H9 (cell line): Measurements from ENCODE around the gene CFAP57. TPM values are rescaled to one million over a fixed set of nuclear protein-coding genes. Genes with fewer than 3 reads are reported as not detected.

Source experiments
- DNase-seq: peaks from one replicate; pipeline ENCODE4 v3.0.0-alpha.2; 2017
- H2AFZ ChIP-seq: one replicate; pipeline ENCODE4 v1.6.1; 2013; ENCODE audit warnings: mild to moderate bottlenecking, low read length, control low read depth, moderate library complexity
- H2AK5ac ChIP-seq: 2 replicates; pipeline ENCODE4 v1.6.1; 2013; ENCODE audit warnings: low read length, control low read depth, mixed read lengths; ENCODE audit not compliant: insufficient read length
- H2BK120ac ChIP-seq: one replicate; pipeline ENCODE4 v1.6.1; 2013; ENCODE audit warnings: low read depth, mild to moderate bottlenecking, low read length, control low read depth, inconsistent platforms; ENCODE audit not compliant: poor library complexity, severe bottlenecking
- H2BK12ac ChIP-seq: 2 replicates; pipeline ENCODE4 v1.6.1; 2013; ENCODE audit warnings: low read length, control low read depth, mixed read lengths, low read depth; ENCODE audit not compliant: insufficient read length
- H2BK15ac ChIP-seq: 2 replicates; pipeline ENCODE4 v1.6.1; 2013; ENCODE audit warnings: low read depth, low read length, control low read depth
- H2BK20ac ChIP-seq: one replicate; pipeline ENCODE4 v1.6.1; 2013; ENCODE audit warnings: low read depth, mild to moderate bottlenecking, low read length, control low read depth, inconsistent platforms; ENCODE audit not compliant: poor library complexity, severe bottlenecking
- H2BK5ac ChIP-seq: 2 replicates; pipeline ENCODE4 v1.6.1; 2013; ENCODE audit warnings: low read length, control low read depth, mixed read lengths; ENCODE audit not compliant: insufficient read length
- H3K14ac ChIP-seq: 2 replicates; pipeline ENCODE4 v1.6.1; 2013; ENCODE audit warnings: low read length, control low read depth; ENCODE audit not compliant: insufficient read depth
- H3K18ac ChIP-seq: 2 replicates; pipeline ENCODE4 v1.6.1; 2013; ENCODE audit warnings: low read depth, mild to moderate bottlenecking, mixed read lengths, low read length, control low read depth; ENCODE audit not compliant: insufficient read length
- H3K23ac ChIP-seq: 2 replicates; pipeline ENCODE4 v1.6.1; 2013; ENCODE audit warnings: low read length, control low read depth, mixed read lengths, low read depth; ENCODE audit not compliant: insufficient read length
- H3K23me2 ChIP-seq: 2 replicates; pipeline ENCODE4 v1.6.1; 2013; ENCODE audit warnings: low read depth, mild to moderate bottlenecking, mixed read lengths, low read length, control low read depth; ENCODE audit not compliant: insufficient read length, poor library complexity, severe bottlenecking
- H3K27ac ChIP-seq: 2 replicates; pipeline ENCODE4 v1.5.1; 2013; ENCODE audit warnings: low read length, control low read depth, mixed read lengths, low read depth; ENCODE audit not compliant: insufficient read length
- H3K27me3 ChIP-seq: 2 replicates; pipeline ENCODE4 v1.6.1; 2013; ENCODE audit warnings: low read length, control low read depth, inconsistent platforms; ENCODE audit not compliant: insufficient read depth
- H3K4ac ChIP-seq: 2 replicates; pipeline ENCODE4 v1.6.1; 2013; ENCODE audit warnings: low read depth, mild to moderate bottlenecking, control low read depth, inconsistent platforms, low read length, moderate library complexity
- H3K4me1 ChIP-seq: 2 replicates; pipeline ENCODE4 v1.6.1; 2013; ENCODE audit warnings: low read length, control low read depth, inconsistent platforms; ENCODE audit not compliant: insufficient read depth
- H3K4me2 ChIP-seq: 2 replicates; pipeline ENCODE4 v1.6.1; 2013; ENCODE audit warnings: low read length, control low read depth, mixed read lengths; ENCODE audit not compliant: insufficient read length, insufficient read depth
- H3K56ac ChIP-seq: 2 replicates; pipeline ENCODE4 v1.6.1; 2013; ENCODE audit warnings: low read depth, mild to moderate bottlenecking, mixed read lengths, low read length, control low read depth; ENCODE audit not compliant: insufficient read length
- H3K79me1 ChIP-seq: 2 replicates; pipeline ENCODE4 v1.6.1; 2013; ENCODE audit warnings: low read depth, mild to moderate bottlenecking, moderate library complexity, low read length, control low read depth, inconsistent platforms; ENCODE audit not compliant: insufficient read depth, poor library complexity, severe bottlenecking
- H3K79me2 ChIP-seq: 2 replicates; pipeline ENCODE4 v1.6.1; 2013; ENCODE audit warnings: low read length, control low read depth, inconsistent platforms; ENCODE audit not compliant: insufficient read depth
- H3K9ac ChIP-seq: 2 replicates; pipeline ENCODE4 v1.6.1; 2013; ENCODE audit warnings: low read length, control low read depth, mixed read lengths; ENCODE audit not compliant: insufficient read length; ENCODE audit errors: extremely low read depth
- H3K9me3 ChIP-seq: one replicate; pipeline ENCODE4 v1.6.1; 2013; ENCODE audit warnings: low read depth, low read length, inconsistent platforms; ENCODE audit not compliant: control insufficient read depth
- H3T11ph ChIP-seq: one replicate; pipeline ENCODE4 v1.6.1; 2013; ENCODE audit warnings: mild to moderate bottlenecking, low read length, control low read depth, inconsistent platforms
- H4K20me1 ChIP-seq: one replicate; pipeline ENCODE4 v1.6.1; 2013; ENCODE audit not compliant: control insufficient read depth, insufficient read length, insufficient read depth
- H4K5ac ChIP-seq: 2 replicates; pipeline ENCODE4 v1.6.1; 2013; ENCODE audit warnings: low read depth, mild to moderate bottlenecking, mixed read lengths, low read length, control low read depth; ENCODE audit not compliant: insufficient read length
- H4K8ac ChIP-seq: replicated peaks from 2 replicates; pipeline ENCODE4 v1.6.1; 2013; ENCODE audit warnings: low read length, control low read depth, mixed read lengths, low read depth; ENCODE audit not compliant: insufficient read length
- H4K91ac ChIP-seq: 2 replicates; pipeline ENCODE4 v1.6.1; 2013; ENCODE audit warnings: low read depth, mild to moderate bottlenecking, moderate library complexity, mixed read lengths, low read length, control low read depth; ENCODE audit not compliant: insufficient read length
- H3K27ac Mint-ChIP-seq, 3 experiments: 2 replicates in 2 of 3; 3 replicates in 1 of 3; pipeline ENCODE4 v1.8.0; 2020 to 2021; ENCODE audit warnings: mixed read lengths in 3 of 3, mild to moderate bottlenecking in 1 of 3, moderate library complexity in 1 of 3
- H3K27me3 Mint-ChIP-seq: 2 replicates; pipeline ENCODE4 v1.8.0; 2021; ENCODE audit warnings: low read depth, mild to moderate bottlenecking, moderate library complexity, mixed read lengths
- H3K36me3 Mint-ChIP-seq, 3 experiments: 2 replicates in 2 of 3; 3 replicates in 1 of 3; pipeline ENCODE4 v1.8.0; 2020 to 2021; ENCODE audit warnings: low read depth in 3 of 3, mixed read lengths in 3 of 3; ENCODE audit not compliant: insufficient read depth in 1 of 3
- H3K4me1 Mint-ChIP-seq, 2 experiments: 2 replicates each; pipeline ENCODE4 v1.8.0; 2020; ENCODE audit warnings: mixed read lengths in 2 of 2
- H3K4me3 Mint-ChIP-seq, 2 experiments: 2 replicates in 1 of 2; 3 replicates in 1 of 2; pipeline ENCODE4 v1.8.0; 2020 to 2021; ENCODE audit warnings: mild to moderate bottlenecking in 2 of 2, mixed read lengths in 2 of 2, moderate library complexity in 1 of 2
- H3K9me3 Mint-ChIP-seq, 2 experiments: 2 replicates in 1 of 2; 3 replicates in 1 of 2; pipeline ENCODE4 v1.8.0; 2020; ENCODE audit warnings: mild to moderate bottlenecking in 2 of 2, mixed read lengths in 2 of 2, moderate library complexity in 1 of 2
- WGBS: extraction: QIAGEN DNeasy Blood & Tissue Kit; methylation state at CpG from one replicate; pipeline ENCODE4 v1.1.7; 2013; ENCODE audit warnings: missing lambda C conversion rate, low lambda C conversion rate, mixed read lengths; ENCODE audit not compliant: insufficient read length; ENCODE audit errors: extremely low coverage; 5-methylcytosine and 5-hydroxymethylcytosine counted together
- total RNA-seq: library from RNA; stranded (reverse); gene quantifications from 2 replicates; pipeline ENCODE4 v1.2.1, GENCODE V29; 2021
- TF ChIP-seq, protein P1 (sequence below): fragments of 200-600 bp; sonication (generic); conservative IDR thresholded peaks from 3 replicates; pipeline ENCODE4 v1.8.0; 2021; ENCODE audit warnings: antibody characterized with exemption, mild to moderate bottlenecking

The CFAP57 gene
- total RNA-seq, 1 experiment from 2014 or later: 0.33 TPM

DNA sequence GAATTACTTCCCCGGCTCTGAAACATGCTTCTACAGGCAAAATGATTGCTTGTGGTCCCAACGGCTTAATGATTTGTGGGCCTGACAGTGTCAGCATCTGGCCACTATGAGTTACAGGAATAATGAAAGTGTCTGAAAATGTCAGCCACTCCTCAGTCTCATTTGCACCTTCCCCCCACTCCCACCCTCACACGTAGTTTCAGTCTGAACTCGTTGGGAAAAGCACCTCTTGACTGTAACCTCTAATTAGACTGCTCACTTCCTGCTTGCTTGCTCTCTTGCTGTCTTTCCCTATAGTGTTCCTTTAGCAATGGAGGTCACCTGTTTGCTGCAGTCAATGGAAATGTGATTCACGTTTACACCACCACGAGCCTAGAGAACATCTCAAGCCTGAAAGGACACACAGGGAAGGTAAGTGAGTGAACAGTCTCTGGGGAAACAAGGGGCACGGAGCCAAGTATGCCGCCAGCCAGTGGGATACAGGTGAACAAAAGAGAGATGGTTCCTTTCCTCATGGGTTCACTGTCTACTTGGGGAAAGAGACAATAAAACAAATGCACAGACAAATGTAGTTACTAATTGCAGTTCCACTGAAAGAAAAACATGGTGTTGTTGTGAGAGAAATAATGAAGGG lies 27.1 kb downstream of the CFAP57 start:
- H3K27ac ChIP-seq: no peak overlapping the region
- H2BK5ac ChIP-seq: no peak overlapping the region
- H2AFZ ChIP-seq: no peak overlapping the region
- H3K14ac ChIP-seq: no peak overlapping the region
- H4K5ac ChIP-seq: no peak overlapping the region
- WGBS: no CpG with 5 or more reads among the region's 8 CpGs
- no peak overlapping the region for H3K18ac ChIP-seq
- Mint-ChIP-seq H3K4me3 (no peak overlapping the region), H3K36me3 (no peaks in the 10 kb centered on the region), H3K9me3 (no peaks in the 10 kb centered on the region; a peak in 1 of 5 replicates), H3K27ac (no peak overlapping the region), H3K27me3 (no peaks in the 10 kb centered on the region), H3K4me1 (no peaks in the 10 kb centered on the region; a peak in 1 of 4 replicates)
- no peak overlapping the region for H2BK12ac ChIP-seq
- no peaks in the 10 kb centered on the region for H3K27me3 ChIP-seq
- H3K9ac ChIP-seq: no peak overlapping the region
- no peak overlapping the region for H3K4me2 ChIP-seq
- H3K23ac ChIP-seq: no peak overlapping the region
- no peaks in the 10 kb centered on the region for H4K20me1 ChIP-seq
- H4K8ac ChIP-seq: no peak overlapping the region
- no peak overlapping the region for H2BK15ac ChIP-seq
- H2AK5ac ChIP-seq: no peak overlapping the region
- no peak overlapping the region for H3K4ac ChIP-seq
- no peaks in the 10 kb centered on the region for H3K9me3 ChIP-seq
- no peak overlapping the region for H3T11ph ChIP-seq
- no peak overlapping the region for H2BK120ac ChIP-seq
- H2BK20ac ChIP-seq: no peak overlapping the region
- H3K4me1 ChIP-seq: no peaks in the 10 kb centered on the region
- TF ChIP-seq, protein P1, sequence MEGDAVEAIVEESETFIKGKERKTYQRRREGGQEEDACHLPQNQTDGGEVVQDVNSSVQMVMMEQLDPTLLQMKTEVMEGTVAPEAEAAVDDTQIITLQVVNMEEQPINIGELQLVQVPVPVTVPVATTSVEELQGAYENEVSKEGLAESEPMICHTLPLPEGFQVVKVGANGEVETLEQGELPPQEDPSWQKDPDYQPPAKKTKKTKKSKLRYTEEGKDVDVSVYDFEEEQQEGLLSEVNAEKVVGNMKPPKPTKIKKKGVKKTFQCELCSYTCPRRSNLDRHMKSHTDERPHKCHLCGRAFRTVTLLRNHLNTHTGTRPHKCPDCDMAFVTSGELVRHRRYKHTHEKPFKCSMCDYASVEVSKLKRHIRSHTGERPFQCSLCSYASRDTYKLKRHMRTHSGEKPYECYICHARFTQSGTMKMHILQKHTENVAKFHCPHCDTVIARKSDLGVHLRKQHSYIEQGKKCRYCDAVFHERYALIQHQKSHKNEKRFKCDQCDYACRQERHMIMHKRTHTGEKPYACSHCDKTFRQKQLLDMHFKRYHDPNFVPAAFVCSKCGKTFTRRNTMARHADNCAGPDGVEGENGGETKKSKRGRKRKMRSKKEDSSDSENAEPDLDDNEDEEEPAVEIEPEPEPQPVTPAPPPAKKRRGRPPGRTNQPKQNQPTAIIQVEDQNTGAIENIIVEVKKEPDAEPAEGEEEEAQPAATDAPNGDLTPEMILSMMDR: no peak
- H3K79me1 ChIP-seq: no peaks in the 10 kb centered on the region
- H4K91ac ChIP-seq: no peak overlapping the region
- H3K79me2 ChIP-seq: no peaks in the 10 kb centered on the region
- no peak for DNase-seq
- no peaks in the 10 kb centered on the region for H3K23me2 ChIP-seq
- no peak overlapping the region for H3K56ac ChIP-seq
